Stimulated activated naive CD8-positive, alpha-beta T cell treated with anti-CD3 and anti-CD28 coated beads, Interleukin-15, amount 100 ng/mL, for 72 hours (primary cell): ENCODE results near the gene ANOS1.
"Not testable (repeated sequence)": the region's sequence is repeated elsewhere in the genome, so short reads cannot be mapped to it uniquely, and the experiment has no call there.

Experiments used
- ATAC-seq: fragments of 150-1000 bp; cut with Tn5 transposase; 2 replicates; pipeline ENCODE4 v1.10.0; 2021; ENCODE audit warnings: mild to moderate bottlenecking, moderate library complexity
- DNase-seq, 2 donors: peaks; one replicate each; pipeline ENCODE4 v3.0.0; 2021 to 2022
- H3K27ac Mint-ChIP-seq, 2 donors: one replicate each; pipeline ENCODE4 v1.8.0; 2022; ENCODE audit warnings: mild to moderate bottlenecking in 2 of 2, mixed read lengths in 2 of 2, moderate library complexity in 2 of 2
- H3K27me3 Mint-ChIP-seq: one replicate; pipeline ENCODE4 v1.8.0; 2022; ENCODE audit warnings: mixed read lengths
- H3K4me1 Mint-ChIP-seq: one replicate; pipeline ENCODE4 v1.8.0; 2022; ENCODE audit warnings: mild to moderate bottlenecking, mixed read lengths
- H3K4me3 Mint-ChIP-seq, 2 donors: one replicate each; pipeline ENCODE4 v1.8.0; 2022; ENCODE audit warnings: mild to moderate bottlenecking in 2 of 2, mixed read lengths in 2 of 2, moderate library complexity in 1 of 2
- H3K9me3 Mint-ChIP-seq, 2 donors: one replicate each; pipeline ENCODE4 v1.8.0; 2022; ENCODE audit warnings: mixed read lengths in 2 of 2

Gene ANOS1, protein sequence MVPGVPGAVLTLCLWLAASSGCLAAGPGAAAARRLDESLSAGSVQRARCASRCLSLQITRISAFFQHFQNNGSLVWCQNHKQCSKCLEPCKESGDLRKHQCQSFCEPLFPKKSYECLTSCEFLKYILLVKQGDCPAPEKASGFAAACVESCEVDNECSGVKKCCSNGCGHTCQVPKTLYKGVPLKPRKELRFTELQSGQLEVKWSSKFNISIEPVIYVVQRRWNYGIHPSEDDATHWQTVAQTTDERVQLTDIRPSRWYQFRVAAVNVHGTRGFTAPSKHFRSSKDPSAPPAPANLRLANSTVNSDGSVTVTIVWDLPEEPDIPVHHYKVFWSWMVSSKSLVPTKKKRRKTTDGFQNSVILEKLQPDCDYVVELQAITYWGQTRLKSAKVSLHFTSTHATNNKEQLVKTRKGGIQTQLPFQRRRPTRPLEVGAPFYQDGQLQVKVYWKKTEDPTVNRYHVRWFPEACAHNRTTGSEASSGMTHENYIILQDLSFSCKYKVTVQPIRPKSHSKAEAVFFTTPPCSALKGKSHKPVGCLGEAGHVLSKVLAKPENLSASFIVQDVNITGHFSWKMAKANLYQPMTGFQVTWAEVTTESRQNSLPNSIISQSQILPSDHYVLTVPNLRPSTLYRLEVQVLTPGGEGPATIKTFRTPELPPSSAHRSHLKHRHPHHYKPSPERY

DNA sequence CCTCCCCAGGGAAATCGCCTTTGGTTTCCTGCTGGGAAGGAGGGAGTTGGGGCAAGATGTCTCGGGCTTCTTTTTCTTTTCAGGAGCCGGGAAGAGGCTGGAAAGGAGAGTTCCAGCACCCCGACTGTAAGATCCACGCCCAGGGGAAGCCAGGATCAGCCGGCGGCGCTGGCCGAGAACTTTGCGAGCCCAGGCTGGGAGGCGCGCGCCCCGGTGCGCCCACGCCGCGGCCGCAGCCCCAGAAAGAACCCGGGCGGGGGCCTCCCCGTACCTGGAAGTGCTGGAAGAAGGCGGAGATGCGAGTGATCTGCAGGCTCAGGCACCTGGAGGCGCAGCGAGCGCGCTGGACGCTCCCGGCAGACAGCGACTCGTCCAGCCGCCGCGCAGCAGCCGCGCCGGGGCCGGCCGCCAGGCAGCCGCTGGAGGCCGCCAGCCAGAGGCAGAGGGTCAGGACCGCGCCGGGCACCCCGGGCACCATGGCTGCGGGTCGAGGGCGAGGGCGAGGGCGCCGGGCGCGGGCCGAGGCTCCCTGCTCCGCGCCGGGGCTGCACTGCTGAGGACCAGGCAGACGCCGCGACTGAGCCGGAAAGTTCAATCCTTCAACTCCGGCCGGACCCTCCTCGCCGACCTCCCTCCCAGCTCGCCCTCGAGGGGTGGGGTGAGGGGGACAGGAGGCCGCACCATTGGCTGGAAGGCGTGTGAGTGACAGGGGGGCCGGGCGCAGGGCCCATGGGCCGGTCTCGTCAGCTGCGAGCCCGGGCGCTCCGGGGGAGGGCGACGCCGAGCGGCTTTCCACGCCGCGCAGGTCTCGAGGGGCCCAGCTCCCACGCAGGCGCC lies at the start of gene ANOS1:
Gene ANOS1 (minus strand): TSS at position 579 of the 837 bp plus-strand sequence. CDS start 101 bp downstream, at position 478.
- Mint-ChIP-seq H3K4me1 (no peaks in the 10 kb centered on the region), H3K4me3 (peak within 1 kb of the TSS in 1 of 2 donors; percentile 41), H3K9me3 (no peaks in the 10 kb centered on the region), H3K27ac (no peak within 1 kb of the TSS), H3K27me3 (peaks cover 39% of the 10 kb centered on the region)
- ATAC-seq (peak; percentile 33), DNase-seq (no peak)

DNA sequence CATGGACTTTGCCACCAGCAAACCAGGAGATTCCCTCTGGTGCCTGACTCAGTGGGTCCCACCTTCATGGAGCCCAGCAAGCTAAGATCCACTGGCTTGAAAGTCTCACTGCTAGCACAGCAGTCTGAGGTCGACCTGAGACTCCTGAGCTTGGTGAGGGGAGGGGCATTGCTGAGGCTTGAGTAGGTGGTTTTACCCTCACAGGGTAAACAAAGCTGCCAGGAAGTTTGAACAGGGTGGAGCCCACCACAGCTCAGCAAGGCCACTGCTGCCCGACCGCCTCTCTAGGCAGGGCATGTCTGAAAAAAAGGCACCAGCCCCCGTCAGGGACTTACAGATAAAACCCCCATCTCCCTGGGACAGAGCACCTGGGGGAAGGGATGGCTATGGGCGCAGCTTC lies 41.2 kb upstream of the ANOS1 start:
- no peak overlapping the region for H3K27ac Mint-ChIP-seq
- no peaks in the 10 kb centered on the region for H3K27me3 Mint-ChIP-seq
- no peaks in the 10 kb centered on the region for H3K4me1 Mint-ChIP-seq
- H3K4me3 Mint-ChIP-seq, result no peak overlapping the region
- H3K9me3 Mint-ChIP-seq, result peaks cover 7 to 9% of the 10 kb centered on the region in 2 donors
- DNase-seq, result no peak
- no peak for ATAC-seq

DNA sequence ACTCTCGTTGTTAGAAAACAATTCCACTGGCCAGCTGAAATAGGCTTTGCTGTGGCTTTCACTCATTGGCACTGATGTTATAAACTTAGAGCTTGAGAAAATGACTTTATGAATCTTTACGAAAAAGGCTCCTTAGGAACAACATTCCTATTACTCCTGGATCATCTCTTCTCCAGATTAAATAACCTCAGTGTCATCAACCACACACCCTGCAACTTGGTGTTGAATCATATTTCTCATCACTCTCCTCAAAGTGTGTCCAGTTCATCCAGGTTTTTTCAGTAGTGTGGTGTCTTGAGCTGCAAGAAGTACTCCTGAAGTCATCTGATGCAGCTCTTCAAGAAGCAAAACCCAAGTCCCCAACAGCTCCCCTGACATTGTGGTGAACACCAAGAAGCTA lies 28.1 kb upstream of the ANOS1 start:
- H3K27me3 Mint-ChIP-seq, result no peaks in the 10 kb centered on the region
- no peak for ATAC-seq
- no peak overlapping the region for H3K4me3 Mint-ChIP-seq
- DNase-seq, result no peak
- H3K27ac Mint-ChIP-seq, result no peak overlapping the region
- H3K4me1 Mint-ChIP-seq, result no peaks in the 10 kb centered on the region
- peaks cover 0 to 6% of the 10 kb centered on the region in 2 donors for H3K9me3 Mint-ChIP-seq

DNA sequence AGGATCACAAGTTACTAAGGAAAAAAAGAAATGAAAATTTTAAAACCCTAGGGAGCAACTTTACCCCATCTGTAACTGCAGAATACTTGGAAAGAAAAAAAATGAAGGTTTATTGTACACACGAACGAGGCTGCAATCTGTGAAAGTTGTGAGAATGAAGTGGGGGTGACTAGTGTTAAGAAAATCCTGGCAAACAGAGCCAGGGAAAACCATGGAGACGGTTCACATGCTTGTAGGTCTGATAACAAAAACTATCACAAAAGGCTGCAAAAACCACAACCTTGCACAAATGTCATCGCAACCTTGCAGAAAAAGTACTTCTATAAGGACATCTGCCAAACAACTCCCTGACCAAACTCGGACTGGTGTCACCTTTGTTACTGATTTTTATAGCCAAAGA lies 26.8 kb upstream of the ANOS1 start:
- H3K27ac Mint-ChIP-seq, ATAC-seq, H3K4me1 Mint-ChIP-seq, H3K9me3 Mint-ChIP-seq, H3K27me3 Mint-ChIP-seq, H3K4me3 Mint-ChIP-seq, DNase-seq: not testable (repeated sequence)

DNA sequence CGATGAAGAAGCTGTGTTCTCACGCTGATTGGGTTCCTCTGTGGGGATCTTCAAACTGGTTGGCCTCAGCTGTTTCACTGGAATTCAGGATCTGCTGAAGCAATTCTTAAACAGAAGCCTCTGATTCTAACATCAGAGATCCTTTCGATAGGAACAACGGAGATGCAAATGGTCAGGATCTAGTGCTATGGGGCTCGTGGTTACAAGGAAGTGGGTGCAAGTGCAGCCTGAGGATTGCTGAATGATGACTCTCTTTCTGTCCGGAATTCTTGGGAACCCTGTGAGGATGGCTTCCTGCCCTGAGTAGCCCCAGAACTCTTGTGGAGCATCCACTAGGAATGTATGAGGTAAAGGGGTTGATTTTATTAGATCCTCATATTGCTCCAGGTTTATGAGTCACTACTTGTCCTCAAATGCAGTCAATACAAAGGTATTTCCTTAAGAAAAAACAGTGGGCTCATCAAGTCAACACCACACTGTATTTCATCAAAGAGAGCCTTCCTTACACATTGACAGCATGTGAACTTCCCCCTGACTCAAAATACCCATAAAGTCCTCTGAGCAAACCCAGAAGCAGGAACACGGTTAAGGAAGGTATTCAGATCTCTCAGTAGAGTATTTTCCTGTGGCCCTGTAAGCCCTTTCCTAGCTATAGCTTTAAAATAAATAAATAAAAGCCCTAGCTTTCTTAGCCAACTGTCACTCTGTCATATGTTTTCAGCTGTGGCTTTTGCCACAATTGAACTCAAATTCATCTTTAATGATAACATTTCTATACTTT lies 25.9 kb upstream of the ANOS1 start:
- not testable (repeated sequence) for H3K27ac Mint-ChIP-seq, H3K9me3 Mint-ChIP-seq, H3K4me1 Mint-ChIP-seq, ATAC-seq, H3K27me3 Mint-ChIP-seq, H3K4me3 Mint-ChIP-seq, DNase-seq

DNA sequence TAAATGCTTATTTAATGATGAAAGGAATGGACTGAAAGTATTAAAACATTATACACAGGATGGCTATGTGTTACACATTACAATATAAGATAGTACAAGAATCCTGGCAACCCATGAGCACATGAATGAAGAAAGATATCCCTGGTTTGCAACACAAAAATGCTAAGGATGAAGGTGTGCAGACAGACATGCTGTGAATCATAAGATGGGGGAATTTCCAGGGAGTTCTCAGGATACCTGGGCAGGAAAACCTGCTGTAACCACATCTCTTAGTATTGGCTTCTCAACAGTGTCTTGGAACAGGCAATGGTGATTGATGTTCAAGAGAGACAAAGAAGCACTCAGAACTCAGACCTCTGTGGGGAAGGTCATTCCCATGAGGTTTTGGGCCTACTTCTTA lies 23.9 kb upstream of the ANOS1 start:
- no peak overlapping the region for H3K4me3 Mint-ChIP-seq
- ATAC-seq (no peak), DNase-seq (no peak)
- no peaks in the 10 kb centered on the region for H3K27me3 Mint-ChIP-seq
- peaks cover 0 to 6% of the 10 kb centered on the region in 2 donors for H3K9me3 Mint-ChIP-seq
- no peak overlapping the region for H3K27ac Mint-ChIP-seq
- H3K4me1 Mint-ChIP-seq, result no peaks in the 10 kb centered on the region

DNA sequence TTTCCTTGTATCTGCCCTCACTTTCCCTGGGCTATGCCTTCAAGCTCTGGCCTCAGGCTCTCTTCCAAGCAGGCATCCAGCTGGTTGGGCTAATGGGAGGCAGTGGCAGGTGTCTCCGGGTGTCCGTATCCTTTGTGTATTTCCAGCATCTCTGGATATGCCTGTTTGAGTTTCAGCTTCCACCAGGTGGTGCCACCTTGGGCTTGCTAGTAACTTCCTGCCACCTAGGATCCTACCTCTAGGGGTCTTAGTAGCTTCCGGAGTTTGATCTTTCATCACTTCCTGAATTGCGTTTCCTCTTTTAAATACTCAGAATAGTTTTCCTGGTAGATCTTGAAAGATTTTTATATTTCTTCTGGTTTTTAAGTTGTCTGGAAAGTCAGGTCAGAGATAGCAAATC lies 23.2 kb upstream of the ANOS1 start:
- peaks cover 0 to 6% of the 10 kb centered on the region in 2 donors for H3K9me3 Mint-ChIP-seq
- no peaks in the 10 kb centered on the region for H3K4me1 Mint-ChIP-seq
- no peak for DNase-seq
- H3K4me3 Mint-ChIP-seq, result no peak overlapping the region
- no peak overlapping the region for H3K27ac Mint-ChIP-seq
- ATAC-seq, result no peak
- H3K27me3 Mint-ChIP-seq, result no peaks in the 10 kb centered on the region

DNA sequence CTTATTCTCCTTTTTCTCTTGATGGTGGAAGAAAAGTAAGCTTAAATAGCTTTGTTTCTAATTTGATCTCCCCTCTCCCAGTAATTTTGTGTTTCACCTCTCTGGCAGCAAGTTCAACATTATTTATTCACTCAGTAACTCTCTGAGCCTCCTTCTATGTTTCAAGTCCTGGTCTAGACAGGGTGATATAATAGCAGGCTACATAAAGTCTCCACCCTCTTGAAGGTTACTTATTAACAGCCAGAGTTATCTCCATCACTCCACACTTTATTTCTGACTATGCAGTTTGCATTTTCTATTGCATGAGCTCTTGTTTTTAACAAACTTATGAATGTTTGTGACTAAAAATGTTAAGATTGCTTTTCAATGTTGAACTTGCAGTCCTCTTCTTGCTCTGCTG lies 17.8 kb upstream of the ANOS1 start:
- ATAC-seq (no peak), DNase-seq (no peak)
- Mint-ChIP-seq H3K4me1 (peaks cover 6% of the 10 kb centered on the region), H3K4me3 (no peak overlapping the region), H3K27me3 (peaks cover 13% of the 10 kb centered on the region), H3K9me3 (no peaks in the 10 kb centered on the region), H3K27ac (no peak overlapping the region)

DNA sequence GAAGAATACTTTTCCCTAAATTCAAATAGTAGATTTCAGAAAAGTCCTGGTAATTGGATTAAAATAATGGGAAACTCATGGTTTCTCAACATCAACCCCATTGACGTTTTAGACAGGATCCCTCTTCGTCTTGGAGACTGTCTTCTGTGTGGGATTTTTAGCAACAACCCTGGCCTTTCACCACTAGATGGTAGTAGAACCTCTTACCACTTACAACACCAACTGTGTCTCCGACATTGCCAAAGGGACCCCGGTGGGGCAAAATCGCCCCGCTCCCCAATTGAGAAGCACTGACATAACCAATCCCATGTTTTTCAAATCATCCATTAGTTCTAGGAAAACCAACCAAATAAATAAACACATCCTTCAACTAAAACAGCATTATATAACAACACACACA lies 16.9 kb upstream of the ANOS1 start:
- Mint-ChIP-seq H3K27me3 (peaks cover 13% of the 10 kb centered on the region), H3K4me1 (peaks cover 6% of the 10 kb centered on the region), H3K9me3 (no peaks in the 10 kb centered on the region), H3K27ac (no peak overlapping the region), H3K4me3 (no peak overlapping the region)
- no peak for DNase-seq
- no peak for ATAC-seq

DNA sequence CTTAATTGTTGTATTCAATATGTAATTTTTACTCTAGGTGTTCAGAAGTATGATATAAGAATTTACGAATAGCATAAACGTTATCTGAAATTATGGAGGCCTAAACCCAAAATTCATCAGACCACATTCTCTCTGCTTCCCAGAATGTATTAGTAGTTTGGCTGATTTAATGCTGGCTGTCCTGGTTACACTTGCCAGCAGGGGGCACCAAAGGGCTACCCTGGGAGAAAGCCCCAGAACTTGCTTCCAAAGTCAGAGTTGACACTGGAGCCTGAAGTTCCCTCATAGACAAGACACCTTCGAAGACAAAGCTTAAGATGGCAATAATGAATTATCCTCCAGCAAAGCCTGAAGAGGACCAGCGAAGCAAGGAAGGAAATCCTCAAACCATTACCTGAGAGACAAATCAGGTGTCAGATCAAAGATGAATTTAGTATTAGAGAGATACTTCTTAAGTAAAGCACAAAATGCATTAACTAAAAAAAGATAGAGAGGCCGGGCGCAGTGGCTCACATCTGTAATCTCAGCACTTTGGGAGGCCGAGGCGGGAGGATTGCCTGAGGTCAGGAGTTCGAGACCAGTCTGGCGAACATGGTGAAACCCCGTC lies 11.3 kb upstream of the ANOS1 start:
- DNase-seq (peak; percentile 27 to 29), ATAC-seq (no peak)
- no peaks in the 10 kb centered on the region for H3K4me1 Mint-ChIP-seq
- H3K4me3 Mint-ChIP-seq, result no peak overlapping the region
- H3K9me3 Mint-ChIP-seq, result no peaks in the 10 kb centered on the region
- H3K27me3 Mint-ChIP-seq, result no peaks in the 10 kb centered on the region
- H3K27ac Mint-ChIP-seq, result no peak overlapping the region

DNA sequence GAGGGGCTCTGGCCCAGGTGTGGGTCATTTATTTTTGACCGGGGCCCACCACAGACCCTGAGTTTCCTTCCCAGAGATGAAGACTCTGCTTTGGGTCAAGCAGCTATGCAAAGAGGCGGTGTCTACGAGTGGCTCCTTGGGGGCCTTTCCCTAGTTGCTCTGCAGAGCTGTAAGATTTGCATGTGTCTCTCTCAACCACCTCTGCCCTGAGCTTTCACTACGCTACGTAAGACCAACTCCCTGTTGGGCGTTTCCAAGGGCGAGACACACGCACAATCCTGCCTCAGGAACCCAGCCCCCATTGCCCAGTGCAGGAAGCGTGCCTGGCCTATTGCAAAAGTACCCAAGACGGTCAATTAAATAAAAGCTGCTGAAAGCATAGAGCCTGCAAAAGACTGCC lies 10.0 kb upstream of the ANOS1 start:
- ATAC-seq (no peak), DNase-seq (no peak)
- H3K9me3 Mint-ChIP-seq, result no peaks in the 10 kb centered on the region
- no peak overlapping the region for H3K27ac Mint-ChIP-seq
- H3K4me3 Mint-ChIP-seq, result no peak overlapping the region
- no peaks in the 10 kb centered on the region for H3K27me3 Mint-ChIP-seq
- no peaks in the 10 kb centered on the region for H3K4me1 Mint-ChIP-seq

DNA sequence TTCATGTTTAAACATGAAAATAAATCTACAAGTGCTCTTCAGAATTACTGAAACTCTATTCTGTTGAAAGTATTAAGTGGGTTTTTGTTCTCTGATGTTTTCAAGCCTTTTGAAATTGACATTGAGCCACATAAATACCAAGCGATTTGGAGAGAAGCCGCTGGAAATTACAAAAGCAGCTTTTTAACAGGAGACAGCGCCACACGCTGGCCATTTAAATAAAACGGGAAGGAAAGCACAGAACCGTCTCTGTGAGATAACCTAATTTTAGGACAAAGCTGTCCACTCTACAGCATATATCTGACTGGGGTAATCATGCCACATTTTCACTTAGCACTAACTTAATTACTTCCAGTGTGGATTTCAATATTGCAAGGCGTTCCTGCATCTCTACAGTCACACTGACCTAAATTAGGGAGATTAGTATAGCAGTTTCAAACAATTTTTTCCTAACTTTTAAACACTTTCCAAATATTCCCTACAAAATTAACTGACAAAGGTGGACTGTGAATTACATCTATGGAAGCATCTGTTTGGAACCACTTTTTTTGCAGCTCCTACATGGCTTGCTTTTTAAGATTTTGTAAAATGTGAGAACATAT lies 6.8 kb upstream of the ANOS1 start:
- DNase-seq (no peak), ATAC-seq (no peak)
- H3K9me3 Mint-ChIP-seq, result no peaks in the 10 kb centered on the region
- no peak overlapping the region for H3K27ac Mint-ChIP-seq
- H3K4me3 Mint-ChIP-seq, result no peak overlapping the region
- no peaks in the 10 kb centered on the region for H3K27me3 Mint-ChIP-seq
- no peaks in the 10 kb centered on the region for H3K4me1 Mint-ChIP-seq

DNA sequence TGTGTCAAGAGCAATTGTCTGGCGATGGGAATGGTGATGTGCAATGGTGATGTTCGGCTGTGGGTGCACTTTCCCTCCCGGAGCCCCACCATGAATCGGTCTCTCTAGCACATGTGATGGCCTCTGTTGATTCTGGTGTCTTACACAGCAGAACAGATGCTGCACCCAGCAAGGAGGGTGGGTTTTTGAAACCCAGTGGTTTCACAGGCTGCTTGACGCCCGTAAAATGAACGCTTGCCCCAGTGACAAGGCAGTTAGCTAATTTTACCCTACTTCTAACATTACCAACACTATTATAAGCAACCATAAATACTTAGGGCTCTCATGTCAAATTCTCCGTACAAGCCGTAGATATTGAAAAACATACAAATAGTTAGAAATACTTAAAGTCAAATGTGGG lies 5.9 kb upstream of the ANOS1 start:
- Mint-ChIP-seq H3K4me3 (no peak overlapping the region), H3K9me3 (no peaks in the 10 kb centered on the region), H3K27ac (no peak overlapping the region), H3K4me1 (no peaks in the 10 kb centered on the region), H3K27me3 (peaks cover 8% of the 10 kb centered on the region)
- no peak for DNase-seq
- no peak for ATAC-seq

DNA sequence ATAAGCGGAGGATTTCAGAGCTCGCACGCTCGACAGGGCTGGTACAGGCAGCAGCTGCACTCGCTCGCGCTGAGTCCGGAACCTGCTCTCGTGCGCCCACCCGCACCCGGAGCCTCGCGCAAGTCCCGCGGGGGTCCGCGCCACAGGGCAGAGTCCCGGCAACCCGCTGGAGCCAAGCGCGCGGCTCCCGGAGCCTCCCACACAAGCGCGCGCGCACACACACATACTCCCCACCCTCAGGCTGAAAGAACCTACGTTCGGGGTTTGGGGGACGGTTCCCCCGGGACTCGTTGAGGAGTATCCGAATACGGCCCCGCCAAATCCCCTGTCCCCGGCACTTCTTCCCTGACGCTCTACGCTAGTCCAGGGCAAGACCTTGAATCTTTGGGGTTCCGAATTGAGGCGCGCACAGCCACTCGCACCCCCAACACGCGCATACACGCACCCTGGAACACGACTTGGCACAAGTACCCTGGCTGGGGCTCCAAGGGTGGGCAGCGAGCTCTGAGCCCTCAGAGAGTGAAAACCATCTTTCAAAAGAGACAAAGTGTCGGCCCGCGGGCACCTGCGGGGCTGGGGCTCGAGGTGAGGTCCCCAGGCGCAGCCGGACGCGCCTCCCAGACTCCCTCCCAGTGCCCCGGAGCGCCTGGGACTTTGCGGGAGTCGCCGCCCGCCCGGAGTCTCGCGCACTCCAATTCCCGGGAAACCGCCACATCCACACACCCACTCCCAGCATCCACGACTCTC lies 952 bp downstream of the ANOS1 start:
- Mint-ChIP-seq H3K9me3 (no peaks in the 10 kb centered on the region), H3K4me1 (no peaks in the 10 kb centered on the region), H3K27ac (no peak overlapping the region), H3K27me3 (peaks cover 46% of the 10 kb centered on the region), H3K4me3 (peak overlapping the region in 1 of 2 donors; percentile 41)
- ATAC-seq (no peak), DNase-seq (no peak)
